IPS DF 19.7 (cell line): ENCODE measurements around the gene ZNF200.
"Not testable (repeated sequence)": the region's sequence is repeated elsewhere in the genome, so short reads cannot be mapped to it uniquely, and the experiment has no call there.

ENCODE experiments used
- DNase-seq: peaks from one replicate; pipeline ENCODE4 v3.0.0-alpha.2; 2013; ENCODE audit warnings: low read depth, low spot score

Gene ZNF200

GRCh38 chr16:3198334-3199072, 36.5 kb downstream of the ZNF200 start:
- DNase-seq, result no peak

GRCh38 chr16:3197694-3198333, 37.1 kb downstream of the ZNF200 start:
- not testable (repeated sequence) for DNase-seq

- DNase-seq, result no peak
Observed at GRCh38 chr16:3195975-3196374, 39.0 kb downstream of the ZNF200 start.

GRCh38 chr16:3194792-3195191, 40.2 kb downstream of the ZNF200 start:
- no peak for DNase-seq

- DNase-seq, result no peak
Observed at GRCh38 chr16:3193221-3194212, 41.4 kb downstream of the ZNF200 start.

GRCh38 chr16:3192476-3193019, 42.4 kb downstream of the ZNF200 start:
- DNase-seq, result no peak

- DNase-seq, result no peak
Observed at GRCh38 chr16:3190949-3191353, 44.0 kb downstream of the ZNF200 start.

GRCh38 chr16:3189869-3190268, 45.1 kb downstream of the ZNF200 start:
- DNase-seq, result no peak

GRCh38 chr16:3188925-3189825, 45.8 kb downstream of the ZNF200 start:
- no peak for DNase-seq

- DNase-seq, result no peak
Observed at GRCh38 chr16:3188675-3188924, 46.4 kb downstream of the ZNF200 start.

- DNase-seq, result no peak
Observed at GRCh38 chr16:3187798-3188674, 46.9 kb downstream of the ZNF200 start, which contains the start of gene OR1F1. Gene OR1F1, plus strand, starts transcription at chr16:3188204.

GRCh38 chr16:3186946-3187690, 47.8 kb downstream of the ZNF200 start:
- no peak for DNase-seq

GRCh38 chr16:3183445-3184139, 51.4 kb downstream of the ZNF200 start:
- DNase-seq, result no peak

GRCh38 chr16:3182608-3183444, 52.1 kb downstream of the ZNF200 start:
- DNase-seq, result no peak

GRCh38 chr16:3182293-3182607, 52.7 kb downstream of the ZNF200 start:
- DNase-seq, result not testable (repeated sequence)

GRCh38 chr16:3180445-3180878, 54.5 kb downstream of the ZNF200 start:
- no peak for DNase-seq

- DNase-seq, result no peak
Observed at GRCh38 chr16:3179651-3180050, 55.3 kb downstream of the ZNF200 start.
